Activated CD8-positive, alpha-beta memory T cell treated with anti-CD3 and anti-CD28 coated beads, Interleukin-2, amount 50 U/mL, for 1 hour (primary cell): ENCODE measurements around the gene PCBP3.
"Not testable (repeated sequence)": the region's sequence is repeated elsewhere in the genome, so short reads cannot be mapped to it uniquely, and the experiment has no call there.

Experiments
- DNase-seq: peaks from one replicate; pipeline ENCODE4 v3.0.0-alpha.2; 2020; ENCODE audit errors: extremely low read depth

Gene PCBP3

GRCh38 chr21:45827881-45828579 lies 184.5 kb downstream of the PCBP3 start:
- DNase-seq: no peak

GRCh38 chr21:45828580-45829570 lies 185.3 kb downstream of the PCBP3 start:
- DNase-seq: no peak

GRCh38 chr21:45829668-45830067 lies 186.1 kb downstream of the PCBP3 start:
- no peak for DNase-seq

- DNase-seq: no peak
Observed at GRCh38 chr21:45830221-45830640, 186.7 kb downstream of the PCBP3 start.

- DNase-seq: no peak
Observed at GRCh38 chr21:45830720-45831366, 187.3 kb downstream of the PCBP3 start.

GRCh38 chr21:45831991-45832740 lies 188.6 kb downstream of the PCBP3 start:
- DNase-seq: no peak

GRCh38 chr21:45832741-45833235 lies 189.3 kb downstream of the PCBP3 start:
- not testable (repeated sequence) for DNase-seq

- no peak for DNase-seq
Observed at GRCh38 chr21:45833414-45833813, 189.9 kb downstream of the PCBP3 start.

- no peak for DNase-seq
Observed at GRCh38 chr21:45834026-45834715, 190.6 kb downstream of the PCBP3 start.

GRCh38 chr21:45834821-45835293 lies 191.3 kb downstream of the PCBP3 start:
- DNase-seq: no peak

- DNase-seq: no peak
Observed at GRCh38 chr21:45835301-45836267, 192.1 kb downstream of the PCBP3 start.

- no peak for DNase-seq
Observed at GRCh38 chr21:45836268-45836655, 192.7 kb downstream of the PCBP3 start.

- DNase-seq: no peak
Observed at GRCh38 chr21:45836694-45837670, 193.5 kb downstream of the PCBP3 start.

- DNase-seq: no peak
Observed at GRCh38 chr21:45837936-45838335, 194.4 kb downstream of the PCBP3 start.

GRCh38 chr21:45838634-45839033 lies 195.1 kb downstream of the PCBP3 start:
- no peak for DNase-seq

GRCh38 chr21:45839274-45839673 lies 195.7 kb downstream of the PCBP3 start:
- no peak for DNase-seq

- DNase-seq: no peak
Observed at GRCh38 chr21:45841033-45841432, 197.5 kb downstream of the PCBP3 start.

- DNase-seq: no peak
Observed at GRCh38 chr21:45843426-45843825, 199.9 kb downstream of the PCBP3 start.
